ENCODE measurements around the gene EPB41L1. TPM values are rescaled to one million over a fixed set of nuclear protein-coding genes. Genes with fewer than 3 reads are reported as not detected.
A peak's percentile ranks its signal among the peaks of the same experiment; 100 is the strongest.

The EPB41L1 gene
- total RNA-seq, 1 experiment from 2014 or later = 7.1 TPM

DNA sequence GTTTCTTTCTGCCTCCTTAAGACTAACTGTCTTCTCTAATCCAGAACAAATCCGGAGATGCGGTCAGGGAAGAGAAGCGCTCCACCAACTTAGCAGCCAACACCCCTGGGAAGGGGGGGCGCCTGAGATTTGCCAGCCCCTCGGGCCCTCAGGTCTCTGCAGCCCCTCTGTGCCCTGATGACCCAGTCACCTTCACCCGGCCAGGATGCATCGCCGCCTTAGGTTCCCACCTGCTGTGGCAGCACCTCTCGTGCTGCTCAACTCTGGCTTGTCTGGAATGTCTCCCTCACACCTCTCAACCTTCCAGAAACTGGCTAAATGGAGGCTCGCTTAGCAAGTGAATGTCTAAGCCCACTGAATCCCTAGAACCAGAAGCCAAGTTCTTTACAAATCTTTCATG is 53.7 kb downstream of the EPB41L1 start:
- ChIA-PET CTCF (no interaction called here), POLR2A (ENCODE audit: low non-redundant PET) (no interaction called here)
- no TSS peak for BruUV-seq (replicated peaks)
- Histone ChIP-seq H3K9me3 (ENCODE audit: low read depth, low read length, poor library complexity, severe bottlenecking) (no peaks in the 10 kb centered on the region), H3K4me1 (ENCODE audit: insufficient read depth, low read length, poor library complexity, severe bottlenecking) (no peaks in the 10 kb centered on the region), H3K27ac (ENCODE audit: low read depth, low read length, poor library complexity, severe bottlenecking) (no peak overlapping the region), H3K4me3 (ENCODE audit: low read depth, low read length, poor library complexity, severe bottlenecking) (no peak overlapping the region), H3K36me3 (ENCODE audit: insufficient read depth, low read length, poor library complexity, severe bottlenecking) (no peaks in the 10 kb centered on the region), H3K27me3 (replicated peaks; ENCODE audit: insufficient read depth, low read depth, low read length, poor library complexity) (no peaks in the 10 kb centered on the region)
- intact Hi-C loops (cut with micrococcal nuclease; ENCODE audit: unreplicated experiment) = no loop called here
- DNase-seq (ENCODE audit: low spot score) = no peak
- no peak for TF ChIP-seq EZH2 (IDR thresholded peaks at IDR 0.05; ENCODE audit: borderline replicate concordance, low read depth, low read length, poor library complexity, severe bottlenecking)
- TF ChIP-seq, protein P1, sequence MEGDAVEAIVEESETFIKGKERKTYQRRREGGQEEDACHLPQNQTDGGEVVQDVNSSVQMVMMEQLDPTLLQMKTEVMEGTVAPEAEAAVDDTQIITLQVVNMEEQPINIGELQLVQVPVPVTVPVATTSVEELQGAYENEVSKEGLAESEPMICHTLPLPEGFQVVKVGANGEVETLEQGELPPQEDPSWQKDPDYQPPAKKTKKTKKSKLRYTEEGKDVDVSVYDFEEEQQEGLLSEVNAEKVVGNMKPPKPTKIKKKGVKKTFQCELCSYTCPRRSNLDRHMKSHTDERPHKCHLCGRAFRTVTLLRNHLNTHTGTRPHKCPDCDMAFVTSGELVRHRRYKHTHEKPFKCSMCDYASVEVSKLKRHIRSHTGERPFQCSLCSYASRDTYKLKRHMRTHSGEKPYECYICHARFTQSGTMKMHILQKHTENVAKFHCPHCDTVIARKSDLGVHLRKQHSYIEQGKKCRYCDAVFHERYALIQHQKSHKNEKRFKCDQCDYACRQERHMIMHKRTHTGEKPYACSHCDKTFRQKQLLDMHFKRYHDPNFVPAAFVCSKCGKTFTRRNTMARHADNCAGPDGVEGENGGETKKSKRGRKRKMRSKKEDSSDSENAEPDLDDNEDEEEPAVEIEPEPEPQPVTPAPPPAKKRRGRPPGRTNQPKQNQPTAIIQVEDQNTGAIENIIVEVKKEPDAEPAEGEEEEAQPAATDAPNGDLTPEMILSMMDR (conservative IDR thresholded peaks at IDR 0.05; ENCODE audit: low read depth, low read length) = no peak

DNA sequence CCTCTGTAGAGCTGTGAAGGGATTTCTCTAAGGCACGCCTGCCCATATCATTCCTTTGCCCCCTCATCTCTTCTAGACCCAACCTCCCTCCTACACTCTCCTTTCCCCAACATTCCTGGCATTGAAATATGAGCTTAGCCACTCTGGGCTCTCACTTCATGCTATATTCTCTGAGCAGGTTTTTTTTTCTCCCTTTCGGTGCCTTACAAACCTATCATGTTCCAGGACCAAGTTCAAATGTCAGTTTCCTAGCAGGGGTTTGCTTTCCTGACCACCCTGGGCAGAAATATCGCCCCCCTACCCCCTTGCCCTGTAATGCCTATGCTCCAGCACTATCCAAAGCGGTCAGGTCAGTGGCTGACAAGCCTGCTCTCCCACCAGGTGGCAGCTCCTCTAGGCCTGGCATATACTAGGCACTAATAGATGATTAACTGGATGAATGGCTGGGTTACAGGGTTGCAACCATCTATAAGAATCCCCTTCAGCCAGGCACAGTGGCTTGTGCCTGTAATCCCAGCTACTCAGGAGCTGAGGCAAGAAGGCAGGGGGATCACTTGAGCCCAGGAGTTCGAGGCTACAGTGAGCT is 56.0 kb downstream of the EPB41L1 start:
- H3K4me3 ChIP-seq (ENCODE audit: low read depth, low read length, poor library complexity, severe bottlenecking) = no peak overlapping the region
- ChIA-PET POLR2A (ENCODE audit: low non-redundant PET) (no interaction called here), CTCF (interaction anchor here (0.5 to 1.6 kb wide), 2 partner anchors 8 to 622 kb away, joined by 4 read pairs; no protein-coding TSS in a partner anchor)
- H3K4me1 ChIP-seq (ENCODE audit: insufficient read depth, low read length, poor library complexity, severe bottlenecking) = no peaks in the 10 kb centered on the region
- no peaks in the 10 kb centered on the region for H3K36me3 ChIP-seq (ENCODE audit: insufficient read depth, low read length, poor library complexity, severe bottlenecking)
- intact Hi-C loops (cut with micrococcal nuclease; ENCODE audit: unreplicated experiment) = loop anchor here (10.0 kb wide), 1 partner anchor 674 kb away; no protein-coding TSS in a partner anchor
- BruUV-seq (replicated peaks) = no TSS peak
- no peaks in the 10 kb centered on the region for H3K27me3 ChIP-seq (replicated peaks; ENCODE audit: insufficient read depth, low read depth, low read length, poor library complexity)
- no peak for TF ChIP-seq EZH2 (IDR thresholded peaks at IDR 0.05; ENCODE audit: borderline replicate concordance, low read depth, low read length, poor library complexity, severe bottlenecking)
- TF ChIP-seq, protein P1 (conservative IDR thresholded peaks at IDR 0.05; ENCODE audit: low read depth, low read length) = 0 out of 2 replicates have a peak, but pooled peaks have one; percentile 10
- DNase-seq (ENCODE audit: low spot score) = no peak
- no peaks in the 10 kb centered on the region for H3K9me3 ChIP-seq (ENCODE audit: low read depth, low read length, poor library complexity, severe bottlenecking)
- no peak overlapping the region for H3K27ac ChIP-seq (ENCODE audit: low read depth, low read length, poor library complexity, severe bottlenecking)

DNA sequence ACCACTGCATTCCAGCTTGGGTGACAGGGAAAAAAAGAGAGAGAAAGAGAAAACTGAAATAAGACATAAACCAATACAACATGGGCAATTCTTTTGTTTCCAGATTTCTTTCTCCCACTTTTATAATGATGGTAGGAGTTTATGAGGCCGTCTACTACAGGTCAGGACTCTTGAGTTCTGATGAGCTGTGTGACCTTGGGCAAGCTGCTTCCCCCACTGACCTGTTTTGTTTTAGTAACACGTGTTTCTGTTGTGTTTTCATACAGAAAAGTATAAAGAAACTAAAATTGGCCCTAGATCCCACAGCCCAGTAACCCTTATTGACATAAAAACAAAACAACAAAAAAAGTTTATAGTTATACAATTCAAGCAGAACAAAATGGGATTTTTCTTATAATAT is 58.8 kb downstream of the EPB41L1 start:
- Histone ChIP-seq H3K4me1 (ENCODE audit: insufficient read depth, low read length, poor library complexity, severe bottlenecking) (no peaks in the 10 kb centered on the region), H3K9me3 (ENCODE audit: low read depth, low read length, poor library complexity, severe bottlenecking) (no peaks in the 10 kb centered on the region), H3K36me3 (ENCODE audit: insufficient read depth, low read length, poor library complexity, severe bottlenecking) (no peaks in the 10 kb centered on the region), H3K4me3 (ENCODE audit: low read depth, low read length, poor library complexity, severe bottlenecking) (no peak overlapping the region), H3K27ac (ENCODE audit: low read depth, low read length, poor library complexity, severe bottlenecking) (no peak overlapping the region), H3K27me3 (replicated peaks; ENCODE audit: insufficient read depth, low read depth, low read length, poor library complexity) (no peaks in the 10 kb centered on the region)
- no peak for TF ChIP-seq EZH2 (IDR thresholded peaks at IDR 0.05; ENCODE audit: borderline replicate concordance, low read depth, low read length, poor library complexity, severe bottlenecking)
- TF ChIP-seq, protein P1 (conservative IDR thresholded peaks at IDR 0.05; ENCODE audit: low read depth, low read length) = no peak
- CTCF ChIA-PET = interaction anchor here (1.7 kb wide), 1 partner anchor 226 kb away, joined by 4 read pairs; no protein-coding TSS in a partner anchor
- no peak for DNase-seq (ENCODE audit: low spot score)
- intact Hi-C loops (cut with micrococcal nuclease; ENCODE audit: unreplicated experiment) = loop anchor here (10.0 kb wide), 1 partner anchor 671 kb away; no protein-coding TSS in a partner anchor
- POLR2A ChIA-PET (ENCODE audit: low non-redundant PET) = interaction anchor here (0.5 kb wide), 1 partner anchor 1127 kb away, joined by 5 read pairs; no protein-coding TSS in a partner anchor
- no TSS peak for BruUV-seq (replicated peaks)
